Left renal pelvis (tissue), 4 donors: ENCODE measurements around the gene B3GALT4. TPM values are rescaled to one million over a fixed set of nuclear protein-coding genes. Genes with fewer than 3 reads are reported as not detected.
"Not testable (repeated sequence)": the region's sequence is repeated elsewhere in the genome, so short reads cannot be mapped to it uniquely, and the experiment has no call there.

Source experiments
- DNase-seq, 4 donors: peaks; one replicate each; pipeline ENCODE4 v3.0.0-alpha.2; 2013; ENCODE audit warnings: low read depth in 4 of 4, low spot score in 3 of 4
- polyA plus RNA-seq, 4 donors: library from polyadenylated mRNA; unstranded; fragments of 120-200 nt; gene quantifications; one replicate each; pipeline ENCODE4 v1.2.1, GENCODE V29; 2013; ENCODE audit not compliant: insufficient read length in 4 of 4

The B3GALT4 gene
- polyA plus RNA-seq, 4 donors = 2.5 to 5.0 (median 3.8) TPM

DNA sequence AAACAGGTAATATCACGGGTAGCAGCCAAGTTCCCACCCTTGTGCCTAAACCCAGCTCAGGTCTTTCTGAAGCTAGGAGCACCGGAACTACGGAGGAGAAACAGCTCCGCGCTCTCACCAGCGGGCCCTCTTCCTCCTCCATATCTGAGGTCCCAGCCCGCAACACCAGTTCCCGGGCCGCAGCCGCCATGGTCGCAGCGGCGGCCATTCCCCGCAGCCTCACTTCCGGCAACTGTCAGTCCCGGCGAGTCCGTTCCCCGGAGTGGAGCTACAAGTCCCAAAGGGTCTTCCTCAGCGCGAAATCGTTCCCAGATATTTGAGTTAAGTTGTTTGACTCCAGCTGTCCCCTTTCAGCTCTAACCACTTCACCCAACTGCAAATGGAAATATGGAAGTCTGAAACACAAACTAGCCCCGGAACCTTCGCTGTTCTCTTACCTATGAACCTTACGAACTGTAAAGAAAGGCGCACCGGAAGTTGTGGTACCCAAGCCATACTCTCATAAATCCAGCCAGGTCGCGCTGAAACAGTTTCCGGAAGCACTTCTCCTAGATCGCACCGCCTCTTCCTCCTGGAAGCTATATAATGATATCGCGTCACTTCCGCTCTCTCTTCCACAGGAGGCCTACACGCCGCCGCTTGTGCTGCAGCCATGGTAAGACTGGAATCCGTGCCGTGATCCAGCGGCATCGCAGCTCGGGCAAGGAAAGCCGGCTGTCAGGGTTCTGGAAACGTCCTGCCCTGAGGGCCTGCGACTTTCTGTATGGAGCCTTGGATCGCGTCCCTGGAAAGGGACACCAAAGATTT, 5.3 kb upstream of the B3GALT4 start, which contains the start of the genes RPS18 and VPS52:
TSS of gene RPS18 (plus strand) at position 608 of the 807 bp plus-strand sequence. CDS start at position 653, 45 bp downstream.
TSS of gene VPS52 (minus strand) at position 409 of the 807 bp plus-strand sequence. CDS start at position 208, 201 bp downstream.
- peak; percentile 97 to 99 (median 98) for DNase-seq

GRCh38 chr6:33272275-33273128, 4.4 kb upstream of the B3GALT4 start:
- DNase-seq = no peak

DNA sequence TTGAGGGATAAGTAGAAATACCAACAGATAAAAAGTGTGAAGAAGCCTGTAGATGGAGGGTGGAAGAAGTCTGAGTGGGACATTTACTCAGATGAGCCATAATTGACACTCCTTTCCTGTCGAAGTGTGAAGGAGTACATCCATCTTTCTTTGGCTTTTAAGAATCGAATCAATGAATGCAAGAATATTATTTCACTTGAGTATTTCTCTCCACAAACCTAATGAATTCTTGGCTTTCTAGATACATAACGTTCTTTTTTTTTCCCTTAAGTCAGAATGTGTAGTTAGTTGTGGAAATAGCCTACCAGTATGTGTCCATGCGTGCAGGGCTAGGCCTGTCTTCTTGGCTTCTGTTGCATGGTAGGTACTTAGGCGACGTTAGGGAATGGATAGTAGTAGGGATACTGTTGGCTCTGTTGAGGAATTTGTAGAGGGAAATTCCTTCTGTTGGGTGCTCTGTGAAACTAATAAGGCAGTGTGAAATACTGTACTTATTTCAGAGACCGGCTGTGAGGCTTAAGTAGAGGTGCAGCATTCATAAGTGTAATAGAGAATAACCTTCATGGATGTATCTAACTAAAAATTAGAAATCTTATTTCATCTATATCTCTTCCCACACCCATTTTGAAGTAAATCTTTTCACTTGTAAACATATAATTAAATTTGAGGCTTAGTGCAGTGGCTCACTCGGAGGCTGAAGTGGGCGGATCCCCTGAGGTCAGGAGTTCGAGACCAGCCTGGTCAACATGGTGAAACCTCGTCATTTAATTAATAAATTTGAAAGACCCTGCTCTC, 3.6 kb upstream of the B3GALT4 start:
- DNase-seq = no peak

DNA sequence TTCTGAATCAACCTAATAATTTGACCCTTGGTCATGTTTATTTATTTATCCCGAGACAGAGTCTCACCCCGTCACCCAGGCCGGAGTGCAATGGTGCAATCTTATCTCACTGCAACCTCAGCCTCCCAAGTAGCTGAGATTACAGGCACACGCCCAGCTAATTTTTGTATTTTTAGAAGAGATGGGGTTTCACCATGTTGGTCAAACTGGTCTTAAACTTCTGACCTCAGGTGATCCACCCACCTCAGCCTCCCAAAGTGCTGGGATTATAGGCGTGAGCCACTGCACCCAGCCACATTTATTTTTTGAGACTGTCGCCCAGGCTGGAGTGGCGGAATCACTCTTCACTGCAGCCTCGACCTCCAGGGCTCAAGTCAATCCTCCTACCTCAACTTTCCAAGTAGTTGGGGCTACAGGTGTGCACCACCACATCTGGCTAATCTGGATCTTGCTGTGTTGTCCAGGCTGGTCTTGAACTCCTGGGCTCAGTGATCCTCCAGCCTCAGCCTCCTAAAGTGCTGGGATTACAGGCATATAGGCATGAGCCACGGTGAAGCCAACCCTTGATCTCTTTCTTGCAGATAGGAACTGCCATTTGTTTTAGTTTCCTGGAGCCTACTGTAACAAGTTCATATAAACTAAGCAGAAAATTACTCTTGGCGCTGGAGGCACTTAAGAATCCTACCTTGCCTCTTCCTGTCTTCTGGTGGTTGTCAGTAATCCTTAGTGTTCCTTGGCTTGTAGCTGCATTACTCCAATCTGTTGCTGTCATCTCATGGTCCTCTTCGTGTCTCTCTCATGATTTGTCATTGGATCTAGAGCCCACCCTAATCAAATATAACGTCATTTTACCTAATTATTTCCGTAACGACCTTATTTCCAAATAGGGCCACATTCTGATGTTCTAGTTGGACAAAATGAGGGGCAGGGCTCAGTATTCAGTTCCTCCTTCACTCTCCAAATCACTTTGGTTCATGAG, 2.7 kb upstream of the B3GALT4 start:
- DNase-seq = no peak

DNA sequence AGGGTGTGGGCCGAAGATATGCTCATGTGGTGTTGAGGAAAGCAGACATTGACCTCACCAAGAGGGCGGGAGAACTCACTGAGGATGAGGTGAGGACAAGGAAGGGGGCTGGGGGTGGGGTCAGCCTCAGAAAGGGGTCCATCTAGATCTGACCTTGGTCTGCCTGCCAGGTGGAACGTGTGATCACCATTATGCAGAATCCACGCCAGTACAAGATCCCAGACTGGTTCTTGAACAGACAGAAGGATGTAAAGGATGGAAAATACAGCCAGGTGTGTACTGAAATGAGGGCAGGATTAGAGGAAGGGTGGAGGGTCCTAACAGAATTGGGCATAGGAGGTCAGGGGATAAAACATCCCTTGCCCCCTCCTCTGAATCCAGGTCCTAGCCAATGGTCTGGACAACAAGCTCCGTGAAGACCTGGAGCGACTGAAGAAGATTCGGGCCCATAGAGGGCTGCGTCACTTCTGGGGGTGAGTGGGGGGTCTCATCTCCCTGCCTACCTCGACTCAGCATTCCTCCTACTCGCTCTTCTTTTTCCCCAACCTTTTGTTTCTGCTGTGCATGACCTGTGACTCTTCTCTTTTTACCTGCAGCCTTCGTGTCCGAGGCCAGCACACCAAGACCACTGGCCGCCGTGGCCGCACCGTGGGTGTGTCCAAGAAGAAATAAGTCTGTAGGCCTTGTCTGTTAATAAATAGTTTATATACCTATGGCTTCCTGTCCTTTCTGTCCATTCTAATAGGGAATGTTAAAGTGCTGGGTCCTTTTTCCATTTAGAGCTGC, 935 bp upstream of the B3GALT4 start:
- not testable (repeated sequence) for DNase-seq

- no peak for DNase-seq
These were observed 401 bp upstream of the B3GALT4 start for GRCh38 chr6:33276581-33276863.

DNA sequence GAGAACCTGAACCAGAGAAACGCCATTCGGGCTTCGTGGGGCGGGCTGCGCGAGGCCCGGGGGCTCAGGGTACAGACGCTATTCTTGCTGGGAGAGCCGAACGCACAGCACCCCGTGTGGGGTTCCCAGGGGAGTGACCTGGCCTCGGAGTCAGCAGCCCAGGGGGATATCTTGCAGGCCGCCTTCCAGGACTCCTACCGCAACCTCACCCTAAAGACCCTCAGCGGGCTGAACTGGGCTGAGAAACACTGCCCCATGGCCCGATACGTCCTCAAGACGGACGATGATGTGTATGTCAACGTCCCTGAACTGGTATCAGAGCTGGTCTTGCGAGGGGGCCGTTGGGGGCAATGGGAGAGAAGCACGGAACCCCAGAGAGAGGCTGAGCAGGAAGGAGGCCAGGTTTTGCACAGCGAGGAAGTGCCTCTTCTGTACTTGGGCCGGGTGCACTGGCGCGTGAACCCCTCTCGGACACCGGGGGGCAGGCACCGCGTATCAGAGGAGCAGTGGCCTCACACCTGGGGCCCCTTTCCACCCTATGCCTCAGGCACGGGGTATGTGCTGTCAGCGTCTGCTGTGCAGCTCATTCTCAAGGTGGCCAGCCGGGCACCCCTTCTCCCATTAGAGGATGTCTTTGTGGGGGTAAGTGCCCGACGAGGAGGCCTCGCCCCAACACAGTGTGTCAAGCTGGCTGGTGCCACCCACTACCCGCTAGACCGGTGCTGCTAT, 904 bp downstream of the B3GALT4 start:
- DNase-seq = no peak

DNA sequence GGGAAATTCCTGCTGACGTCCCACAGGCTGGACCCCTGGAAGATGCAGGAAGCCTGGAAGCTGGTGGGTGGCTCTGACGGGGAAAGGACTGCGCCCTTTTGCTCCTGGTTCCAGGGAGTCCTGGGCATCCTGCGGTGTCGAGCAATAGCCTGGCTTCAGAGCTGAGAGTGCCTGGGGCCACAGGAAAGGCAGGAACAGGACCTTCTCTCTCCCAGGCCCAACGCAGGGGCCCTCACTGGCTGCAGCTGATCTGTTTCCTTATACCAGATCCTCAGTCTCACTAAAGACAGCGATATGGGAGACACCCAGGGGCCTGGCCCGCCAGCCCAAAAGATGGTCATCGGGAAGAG, 1.4 kb downstream of the B3GALT4 start:
- DNase-seq = no peak

- no peak for DNase-seq
These were observed 1.9 kb downstream of the B3GALT4 start for GRCh38 chr6:33278810-33279209.

- no peak for DNase-seq
These were observed 2.4 kb downstream of the B3GALT4 start for GRCh38 chr6:33279257-33279695.

- peak in 1 of 4 donors; percentile 14 for DNase-seq
These were observed 3.1 kb downstream of the B3GALT4 start for GRCh38 chr6:33279971-33280511.

DNA sequence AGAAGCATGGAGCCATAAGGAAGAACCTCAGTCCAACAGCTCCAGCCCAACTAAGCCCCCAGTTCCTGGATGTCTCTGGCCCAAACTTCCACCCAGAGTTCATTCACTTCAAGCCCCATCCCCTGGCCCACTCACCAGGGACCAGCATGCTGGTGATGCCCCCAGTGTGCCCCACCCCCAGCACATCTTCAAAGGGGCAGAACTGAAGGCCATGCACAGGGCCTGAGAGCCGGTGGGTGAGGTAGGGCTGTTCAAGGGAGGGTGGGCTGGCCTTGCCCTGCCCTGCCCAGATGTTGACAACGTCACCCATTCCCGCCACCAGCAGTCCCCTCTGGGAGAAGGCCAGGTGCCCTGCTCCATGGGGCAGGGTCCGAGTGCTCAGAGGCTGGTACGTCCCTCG, 3.6 kb downstream of the B3GALT4 start:
- DNase-seq = no peak

DNA sequence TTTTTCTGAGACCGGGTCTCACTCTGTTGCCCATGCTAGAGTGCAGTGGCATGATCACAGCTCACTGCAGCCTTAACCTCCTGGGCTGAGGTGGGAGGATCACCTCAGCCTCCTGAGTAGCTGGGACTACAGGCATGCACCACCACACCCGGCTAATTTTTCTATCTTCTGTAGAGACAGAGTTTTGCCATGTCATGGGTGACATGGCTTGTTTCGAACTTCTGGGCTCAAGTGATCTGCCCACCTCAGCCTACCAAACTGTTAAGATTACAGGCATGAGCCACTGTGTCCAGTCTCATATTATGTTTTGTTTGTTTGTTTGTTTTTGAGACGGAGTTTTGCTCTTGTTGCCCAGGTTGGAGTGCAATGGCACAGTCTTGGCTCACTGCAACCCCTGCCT, 8.3 kb downstream of the B3GALT4 start:
- not testable (repeated sequence) for DNase-seq

DNA sequence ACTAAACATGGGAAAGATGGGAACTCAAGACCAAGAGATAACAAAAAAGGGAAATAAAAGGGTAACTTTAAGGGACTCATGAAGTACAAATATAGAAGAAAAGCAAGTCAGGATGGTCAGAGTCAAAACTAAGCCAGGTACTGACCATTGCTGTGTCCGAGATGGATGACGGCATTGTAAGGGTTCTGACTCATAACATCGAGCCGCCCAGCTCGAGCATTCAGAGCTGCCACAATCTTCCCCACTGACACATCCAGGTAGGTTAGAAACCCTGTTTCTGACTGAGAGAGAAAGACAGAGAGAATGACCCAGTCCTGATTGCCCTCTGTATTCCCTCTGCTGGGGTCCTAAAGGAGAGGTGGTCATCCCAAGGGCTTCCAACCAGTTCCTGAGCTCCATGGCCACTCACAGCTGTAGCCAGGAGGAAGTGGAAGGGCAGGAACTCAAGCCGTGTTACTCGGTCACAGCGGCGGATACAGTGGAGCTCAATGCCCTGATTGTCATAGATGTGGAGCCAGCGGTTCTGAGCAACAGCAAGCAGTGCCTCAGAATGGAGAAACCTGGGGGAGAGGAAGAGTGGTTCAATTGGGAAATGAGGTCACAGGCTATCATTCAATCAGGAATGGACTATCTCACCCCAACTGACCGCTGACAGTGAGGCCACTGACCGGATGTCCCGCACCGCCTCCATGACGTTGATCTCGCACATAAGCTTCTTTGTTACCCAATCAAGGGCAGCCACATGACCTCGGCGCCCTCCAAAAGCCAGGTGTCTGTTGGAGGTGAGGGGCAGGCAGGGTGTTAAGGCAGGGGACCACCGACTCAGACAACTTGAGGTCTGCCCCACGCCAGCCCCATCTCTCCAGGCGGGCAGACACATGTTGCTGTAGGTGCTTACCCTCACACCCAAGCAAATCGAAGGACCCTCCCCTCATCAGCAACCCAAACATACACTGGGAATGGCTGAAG, 10.3 kb downstream of the B3GALT4 start:
- no peak for DNase-seq

DNA sequence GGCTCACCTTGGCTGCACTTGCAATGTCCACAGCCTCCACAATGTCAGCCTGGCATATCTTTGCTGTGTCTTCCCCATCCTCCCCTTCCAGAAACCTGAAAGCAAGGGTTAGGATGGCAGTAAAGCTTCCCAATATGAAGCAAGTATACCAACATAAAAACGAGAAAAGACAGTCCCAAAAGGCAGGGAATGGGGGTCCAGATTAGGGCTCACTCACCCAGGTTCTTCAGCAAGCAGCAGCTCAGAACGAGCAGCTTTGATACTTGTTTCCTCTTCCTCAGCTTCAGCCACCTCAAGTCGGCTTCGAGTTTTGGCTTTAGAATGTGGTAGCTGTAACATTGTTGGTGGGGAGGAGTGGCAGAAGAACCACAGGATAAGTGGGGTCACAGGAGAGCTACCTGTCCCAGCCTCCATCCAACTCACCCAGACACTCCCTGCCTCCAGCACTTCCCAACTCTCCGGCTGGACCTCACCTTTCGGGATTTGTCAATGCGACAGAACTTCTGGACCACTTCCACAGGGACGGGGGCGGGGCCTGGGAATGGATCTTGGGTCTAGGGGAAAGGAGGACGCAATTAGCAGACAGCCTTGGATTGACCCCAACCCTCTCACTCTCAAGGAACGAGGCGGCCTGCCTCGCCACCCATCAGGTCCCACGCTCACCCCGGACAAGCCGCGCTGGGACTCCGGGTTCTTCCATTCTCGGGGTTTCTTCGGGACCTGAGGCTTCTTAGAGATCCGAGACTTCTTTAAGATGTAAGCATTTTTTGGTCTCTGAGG, 11.4 kb downstream of the B3GALT4 start:
- DNase-seq = no peak
